Fibroblast of pulmonary artery (primary cell): ENCODE measurements around the gene CDK4.

Experiments
- DNase-seq: peaks from one replicate; pipeline ENCODE4 v3.0.0-alpha.2; 2010; ENCODE audit warnings: low read depth
- H3K4me3 ChIP-seq: replicated peaks from 2 replicates; pipeline ENCODE4 v1.5.1; 2011; ENCODE audit warnings: low read depth, mild to moderate bottlenecking, control low read depth, low read length, moderate library complexity
- CTCF ChIP-seq: IDR thresholded peaks from 2 replicates; pipeline ENCODE4 v1.5.1; 2011; ENCODE audit warnings: mild to moderate bottlenecking, control low read depth, low read length, inconsistent platforms; ENCODE audit errors: missing control alignments

CDK4 gene

DNA sequence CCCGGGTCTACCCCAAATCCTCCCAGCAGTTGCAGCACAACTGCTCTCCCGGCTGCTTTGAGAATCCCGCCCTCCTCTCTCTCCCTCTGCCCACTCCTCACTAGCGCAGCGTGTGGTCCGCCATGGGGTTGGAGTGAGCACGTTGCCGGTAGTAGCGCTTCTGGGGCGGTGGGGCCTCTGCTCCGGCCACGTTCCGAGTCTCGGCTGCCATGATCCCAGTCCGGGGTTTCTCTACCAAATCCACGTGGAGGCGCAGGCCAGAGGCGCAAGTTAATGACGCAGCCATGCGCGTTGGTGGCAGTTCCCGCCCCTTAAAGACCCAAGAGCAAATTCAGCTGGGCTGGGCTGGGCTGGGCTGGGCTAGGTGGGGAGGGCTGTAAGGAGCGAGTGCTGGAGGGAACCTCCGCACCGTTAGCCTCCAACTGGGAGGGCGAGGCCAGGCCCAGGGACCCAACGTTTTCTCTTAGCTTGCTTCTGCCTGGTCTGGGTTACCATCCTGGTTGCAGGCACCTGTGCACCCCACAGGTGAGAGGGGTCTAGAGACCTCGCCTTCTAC lies 19.8 kb upstream of the CDK4 start, which contains the start of gene METTL1:
METTL1 (minus strand) TSS at position 233 of the 556 bp plus-strand sequence; CDS start at position 211, 22 bp downstream.
- DNase-seq, result peak; percentile 97
- no peak for TF ChIP-seq CTCF

GRCh38 chr12:57771236-57771872 lies 19.2 kb upstream of the CDK4 start:
- no peak for TF ChIP-seq CTCF
- H3K4me3 ChIP-seq, result peak overlapping the region; percentile 91
- peak; percentile 91 for DNase-seq

More for the DNA sequence above, 19.8 kb upstream of the CDK4 start, which contains the start of gene METTL1:
- peak within 1 kb of the TSS; percentile 91 for H3K4me3 ChIP-seq

DNA sequence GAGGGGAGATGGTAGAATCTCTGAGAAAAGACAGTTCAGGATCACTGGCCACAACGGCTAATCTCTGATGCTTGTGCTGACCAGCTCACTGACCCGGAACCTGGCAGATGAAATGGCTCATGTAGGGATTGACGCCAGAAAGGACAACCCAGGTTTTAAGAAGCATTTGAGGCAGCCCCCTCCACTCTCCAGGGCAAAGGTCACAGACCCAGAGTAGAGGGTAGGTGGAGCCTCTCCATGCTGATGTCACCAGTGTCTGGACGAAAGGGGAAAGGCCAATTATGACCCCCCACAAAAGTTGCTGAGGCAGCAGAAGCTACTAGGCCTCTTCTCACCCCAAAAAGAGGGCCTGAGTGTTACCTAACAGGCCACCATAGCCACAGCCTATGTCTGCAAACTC lies 18.6 kb upstream of the CDK4 start:
- no peak for TF ChIP-seq CTCF
- no peak overlapping the region for H3K4me3 ChIP-seq
- DNase-seq, result no peak

DNA sequence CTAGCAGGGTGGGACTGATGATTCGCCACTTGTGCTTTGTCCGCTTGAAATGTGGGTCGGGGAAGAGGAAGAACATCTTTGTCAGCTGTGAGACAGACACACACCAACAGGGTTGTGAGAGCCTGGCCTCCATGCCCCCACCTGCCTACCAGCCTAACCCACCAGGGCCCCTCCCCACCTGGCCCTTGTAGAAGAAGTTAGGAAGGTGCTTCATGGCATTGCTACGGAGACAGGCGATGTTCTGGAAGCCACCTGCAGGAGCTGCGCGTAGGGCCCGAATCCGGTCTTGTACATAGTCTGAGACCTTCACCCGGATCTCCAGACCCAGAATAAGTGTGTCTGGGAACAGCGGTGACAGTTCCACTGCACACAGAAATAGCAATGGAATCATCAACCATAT lies 17.5 kb upstream of the CDK4 start:
- H3K4me3 ChIP-seq, result no peak overlapping the region

DNA sequence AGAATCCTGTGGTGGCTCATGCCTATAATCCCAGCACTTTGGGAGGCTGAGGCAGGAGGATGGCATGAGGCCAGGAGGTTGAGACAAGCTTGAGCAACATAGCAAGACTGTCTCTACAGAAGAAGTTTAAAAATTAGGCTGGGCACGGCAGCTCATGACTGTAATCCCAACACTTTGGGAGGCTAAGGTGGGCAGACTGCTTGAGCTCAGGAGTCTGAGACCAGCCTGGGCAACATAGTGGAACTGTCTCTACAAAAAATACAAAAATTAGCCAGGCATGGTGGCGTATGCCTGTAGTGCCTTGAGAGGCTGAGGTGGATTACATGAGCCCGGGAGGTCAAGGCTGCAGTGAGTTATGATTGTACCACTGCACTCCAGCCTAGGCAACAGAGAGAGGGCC lies 15.8 kb upstream of the CDK4 start:
- no peak for TF ChIP-seq CTCF
- no peak overlapping the region for H3K4me3 ChIP-seq
- no peak for DNase-seq

More for the DNA sequence above, 17.5 kb upstream of the CDK4 start:
- no peak for DNase-seq
- no peak for TF ChIP-seq CTCF

- DNase-seq, result no peak
- H3K4me3 ChIP-seq, result no peak overlapping the region
- TF ChIP-seq CTCF, result no peak
These were observed 15.2 kb upstream of the CDK4 start for GRCh38 chr12:57767305-57767698.
